ENCODE results near the gene IL19.

IL19 gene

DNA sequence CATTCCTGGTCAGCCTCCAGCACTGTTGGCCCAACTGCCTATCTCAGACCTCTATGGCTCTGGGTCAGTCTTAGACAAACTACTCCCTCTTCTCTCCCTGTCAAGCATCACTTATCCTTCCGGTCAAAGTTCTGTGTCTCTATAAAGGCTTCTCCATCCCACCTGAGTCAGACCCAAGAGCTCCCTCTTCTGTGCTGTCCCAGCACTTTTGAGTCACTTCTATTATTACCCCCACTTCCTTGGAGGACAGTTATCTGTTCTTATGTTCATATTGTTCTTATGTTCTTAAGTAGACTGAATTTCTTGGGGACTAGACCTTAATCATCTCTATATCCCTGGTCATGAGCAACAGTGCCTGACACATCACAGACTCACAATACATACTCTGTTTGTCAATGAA, 30.9 kb downstream of the IL19 start:
- DNase-seq: no peak

GRCh38 chr1:206802401-206802800, 31.8 kb downstream of the IL19 start:
- DNase-seq: no peak

GRCh38 chr1:206803221-206803730, 32.7 kb downstream of the IL19 start:
- DNase-seq: no peak

DNA sequence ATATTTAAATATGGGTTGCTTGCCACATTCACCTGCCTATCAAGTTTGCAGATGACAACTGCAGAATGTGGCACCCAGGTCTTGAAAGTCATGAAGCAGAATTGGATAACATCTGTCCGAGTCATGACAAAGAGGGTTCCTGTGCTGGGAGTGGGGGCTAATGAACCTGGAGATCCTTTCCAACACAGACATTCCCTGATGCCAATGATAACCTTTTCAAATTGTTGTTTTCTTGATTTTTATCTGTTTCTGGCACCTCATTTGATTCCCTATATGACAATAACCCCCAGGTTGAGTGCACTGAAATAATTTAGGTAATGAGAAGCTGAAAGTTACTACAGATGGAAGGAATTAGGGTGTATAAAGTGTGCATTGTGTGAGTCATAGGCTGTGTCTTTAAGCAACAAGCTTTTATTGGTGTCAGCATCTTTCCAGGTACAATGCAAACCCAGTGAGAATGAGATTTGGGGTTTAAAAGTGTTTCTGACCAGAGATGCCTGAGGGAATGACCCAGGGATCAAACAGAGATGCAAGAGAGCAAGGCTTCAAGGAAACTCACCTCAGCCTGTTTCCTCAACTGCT, 33.7 kb downstream of the IL19 start:
- DNase-seq: no peak

DNA sequence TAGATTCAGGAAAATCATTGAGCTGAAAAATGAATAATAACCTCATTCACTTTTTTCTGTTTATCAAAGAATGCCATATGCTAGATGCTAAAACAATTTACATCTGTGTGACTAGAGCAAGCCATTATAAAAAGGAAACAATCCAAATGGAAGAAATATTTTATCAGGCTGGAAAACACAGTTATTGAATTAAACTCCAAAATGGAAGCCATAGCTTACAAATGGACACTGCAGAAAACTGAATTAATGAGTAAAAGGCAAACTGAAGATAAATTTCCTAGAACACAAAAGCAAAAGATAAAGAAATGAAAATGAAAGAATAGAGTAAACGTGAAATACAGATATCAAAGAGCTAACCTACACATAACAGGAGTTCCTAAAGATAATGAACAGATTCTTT, 34.8 kb downstream of the IL19 start:
- no peak for DNase-seq

DNA sequence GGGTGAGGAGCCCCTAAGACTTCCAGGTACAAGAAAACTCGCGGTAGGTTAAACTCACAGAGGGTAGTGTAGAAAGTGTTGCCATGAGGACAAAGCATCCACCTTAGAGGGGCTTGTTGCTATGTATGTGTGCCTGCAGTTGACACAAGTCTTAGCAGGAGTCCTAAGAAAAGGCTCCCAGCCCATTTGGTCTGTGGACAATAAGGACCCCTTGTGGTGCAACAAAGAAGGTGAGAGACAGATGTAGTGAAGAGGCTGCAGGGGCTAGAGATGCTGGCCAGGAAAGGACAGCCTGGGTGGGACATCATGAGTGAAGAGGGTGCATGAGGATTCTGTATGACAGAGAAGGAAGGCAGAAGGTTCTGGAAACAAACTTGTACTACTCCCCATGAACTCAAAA, 38.0 kb downstream of the IL19 start:
- no peak for DNase-seq

GRCh38 chr1:206809504-206810084, 39.0 kb downstream of the IL19 start:
- no peak for DNase-seq

- no peak for DNase-seq
Measured at GRCh38 chr1:206812471-206812870, 41.9 kb downstream of the IL19 start.

- DNase-seq: no peak
Measured at GRCh38 chr1:206814716-206815341, 44.3 kb downstream of the IL19 start.

DNA sequence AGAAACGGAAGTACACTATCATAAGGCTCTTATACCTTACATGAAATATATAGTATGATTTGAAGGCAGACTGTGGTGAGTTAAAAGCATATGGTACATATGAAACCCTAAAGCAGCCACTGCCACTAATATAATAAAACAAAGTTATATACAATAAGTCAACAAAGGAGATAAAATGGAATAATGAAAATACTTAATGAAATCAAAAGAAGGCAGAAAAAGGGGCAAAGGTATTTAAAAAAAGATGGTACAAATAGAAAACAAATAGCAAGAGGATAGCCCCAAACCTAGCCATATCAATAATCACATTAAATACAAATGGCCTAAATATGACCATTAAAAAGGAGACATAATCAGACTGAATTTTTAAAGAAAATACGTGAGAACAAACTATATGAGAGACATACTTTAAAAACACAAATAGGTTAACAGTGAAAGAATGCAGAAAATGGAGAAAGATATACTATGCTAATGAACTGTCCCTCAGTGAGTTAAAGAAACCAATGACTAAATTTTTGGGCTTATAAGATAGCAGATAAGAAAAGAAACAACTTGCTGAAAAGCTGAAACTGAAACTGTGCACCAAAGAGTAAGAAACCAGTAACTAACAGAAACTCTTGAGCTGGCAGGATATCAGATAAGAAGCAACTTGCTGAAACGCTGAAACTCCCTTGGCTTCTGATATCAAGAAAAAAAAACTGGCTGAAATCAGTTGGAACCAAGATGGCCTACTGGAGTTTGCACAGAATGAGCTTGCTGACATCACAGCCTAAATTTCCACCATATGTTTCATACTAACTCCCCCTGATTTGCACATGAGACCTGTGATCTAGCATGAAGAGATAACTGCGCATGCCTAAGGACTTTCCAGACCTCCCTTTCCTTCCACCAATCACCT, 46.1 kb downstream of the IL19 start:
- DNase-seq: no peak

DNA sequence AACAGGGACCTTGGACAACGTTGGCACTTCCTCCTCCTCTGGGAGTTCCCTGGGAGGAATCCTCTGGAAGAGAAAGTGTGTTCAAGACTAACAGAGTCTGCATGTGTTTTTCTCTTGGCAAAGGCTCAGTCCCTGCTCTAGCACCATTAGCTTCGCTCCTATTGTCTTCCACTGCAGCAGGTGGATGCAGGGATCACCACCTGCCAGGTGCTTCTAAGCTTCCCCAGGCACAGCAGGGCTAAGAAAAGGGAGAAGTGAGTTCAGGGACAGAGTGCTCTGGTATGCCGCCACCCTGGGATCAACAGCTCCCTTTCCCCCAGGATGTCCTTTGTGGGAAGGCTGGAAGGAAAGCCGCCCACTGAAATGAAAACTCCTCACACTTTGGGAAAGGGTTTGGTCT, 50.9 kb downstream of the IL19 start:
- no peak for DNase-seq

DNA sequence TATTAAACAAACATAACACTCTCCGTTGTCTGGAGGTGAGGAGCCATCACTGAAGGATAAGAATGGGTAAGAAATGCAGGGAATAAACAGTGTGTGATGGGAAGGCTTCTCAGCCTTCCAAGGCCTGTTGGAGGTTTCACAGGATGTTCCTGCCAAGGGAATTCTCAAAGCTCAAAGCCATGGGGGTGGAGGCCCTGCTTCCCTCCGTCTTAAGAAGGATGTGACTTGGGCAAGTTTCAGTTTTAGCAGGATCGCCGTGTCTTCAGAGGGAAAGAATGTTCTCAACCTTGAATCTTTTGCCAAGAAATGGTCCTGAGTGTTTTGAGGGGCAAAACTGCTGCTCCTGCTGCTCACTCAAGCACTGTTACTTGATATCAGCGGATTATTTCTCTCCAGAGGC, 53.2 kb downstream of the IL19 start:
- DNase-seq: no peak

- no peak for DNase-seq
Measured at GRCh38 chr1:206824331-206824730, 53.8 kb downstream of the IL19 start.

DNA sequence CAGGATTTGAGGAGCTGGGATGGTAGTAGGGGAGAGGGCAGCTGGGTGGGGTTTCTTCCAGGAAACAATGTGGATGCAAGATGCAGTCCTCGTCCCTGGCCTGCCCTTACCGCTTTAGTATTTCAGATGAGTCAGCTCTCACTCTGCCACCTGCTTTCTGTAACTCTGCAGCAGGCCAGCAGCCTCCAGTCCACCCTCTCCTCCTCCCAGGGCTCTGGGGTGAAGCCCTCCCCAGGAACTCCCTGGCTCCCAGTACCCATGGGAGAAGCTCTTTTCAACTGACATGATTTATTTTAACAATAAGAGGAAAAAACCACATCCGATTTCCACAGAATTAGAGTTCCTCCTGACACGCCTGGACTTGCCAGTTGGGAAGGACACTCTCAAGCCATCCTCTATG, 55.8 kb downstream of the IL19 start:
- no peak for DNase-seq

DNA sequence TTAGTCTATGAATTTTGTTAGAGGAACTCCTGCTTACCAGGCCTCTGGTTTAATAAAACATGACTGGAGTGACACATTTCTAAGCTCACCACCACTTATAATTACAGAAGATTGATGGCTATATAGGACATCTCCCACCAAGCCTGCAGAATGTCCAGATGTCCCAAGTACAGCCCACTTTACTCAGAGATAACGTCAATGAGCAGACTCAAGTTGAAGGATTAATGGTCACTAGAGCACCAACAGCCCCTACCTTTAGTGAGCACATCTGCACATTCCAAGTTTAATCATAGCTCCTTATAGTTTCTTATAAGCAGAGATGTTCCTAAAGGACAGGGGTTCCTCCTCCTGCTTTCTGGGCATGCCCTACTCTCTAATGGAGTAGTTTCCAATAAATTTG, 57.5 kb downstream of the IL19 start:
- peak; percentile 19 for DNase-seq

- DNase-seq: no peak
Measured at GRCh38 chr1:206828765-206829164, 58.2 kb downstream of the IL19 start.

- DNase-seq: no peak
Measured at GRCh38 chr1:206829282-206829681, 58.7 kb downstream of the IL19 start.

- DNase-seq: no peak
Measured at GRCh38 chr1:206829875-206830274, 59.3 kb downstream of the IL19 start.

DNA sequence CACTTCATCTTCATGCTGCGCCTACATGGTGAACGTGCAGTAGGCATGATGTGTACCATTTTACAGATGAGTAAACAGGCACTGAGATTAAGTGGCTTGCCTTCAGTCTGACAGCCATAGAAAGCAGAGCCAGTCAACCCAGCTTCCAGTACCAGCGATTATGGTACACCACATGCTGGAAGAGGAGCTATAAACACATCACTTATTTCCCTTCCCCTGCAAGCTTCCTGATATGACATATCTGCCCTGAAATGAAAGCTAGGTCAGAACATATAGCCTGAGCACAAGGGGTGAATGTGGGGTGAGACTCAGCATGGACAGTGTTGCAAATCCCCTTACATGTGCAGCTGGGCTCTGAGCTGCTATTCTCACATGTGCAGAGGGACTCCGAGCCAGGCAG, 61.1 kb downstream of the IL19 start:
- DNase-seq: no peak

- DNase-seq: no peak
Measured at GRCh38 chr1:206832352-206832880, 61.8 kb downstream of the IL19 start.

DNA sequence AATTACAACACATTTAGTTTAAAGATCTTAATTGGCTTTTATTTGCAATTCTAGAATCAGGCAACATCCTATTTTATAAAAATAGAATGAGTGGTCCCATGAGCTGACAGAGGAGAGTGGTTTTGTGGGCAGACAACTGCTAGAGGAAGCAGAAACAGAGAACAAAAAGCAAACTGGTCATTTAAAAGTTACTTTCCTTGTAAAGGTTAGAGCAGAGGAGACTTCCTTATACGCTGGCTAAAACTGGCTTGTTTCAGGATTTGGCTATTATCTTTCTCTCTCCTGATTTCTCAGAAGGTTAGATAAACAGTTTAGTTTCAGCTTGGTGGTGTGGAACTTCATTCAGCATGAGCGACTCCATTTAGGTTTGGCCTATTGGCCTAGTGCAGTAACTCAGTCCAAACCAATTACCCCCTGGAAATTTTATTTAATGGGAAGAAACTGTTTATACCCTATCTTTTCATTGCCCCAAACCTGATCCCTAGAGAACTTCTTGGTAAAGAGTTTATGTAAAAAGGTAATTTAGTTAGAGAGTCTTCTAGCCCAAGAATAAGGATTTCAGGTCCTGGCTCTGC, 62.6 kb downstream of the IL19 start:
- DNase-seq: no peak

GRCh38 chr1:206833801-206834200, 63.2 kb downstream of the IL19 start:
- DNase-seq: no peak

GRCh38 chr1:206834217-206834616, 63.6 kb downstream of the IL19 start:
- no peak for DNase-seq

Measured in NCI-H2227 treated with DMSO at 0.1 percent for 48 hours (cell line).